Mammary epithelial cell (primary cell): Measurements from ENCODE around the gene MUL1.

Source experiments
- EZH2 ChIP-seq: IDR thresholded peaks from 2 replicates; pipeline ENCODE4 v1.6.1; 2012; ENCODE audit warnings: low read length, inconsistent platforms, borderline replicate concordance
- TF ChIP-seq, protein P1 (sequence below), 2 donors: IDR thresholded peaks in 1 of 2; conservative IDR thresholded peaks in 1 of 2; 2 replicates each; pipeline ENCODE4 v1.5.1; 2011 to 2012; ENCODE audit warnings: inconsistent platforms in 2 of 2, low read length in 2 of 2, mild to moderate bottlenecking in 2 of 2, control low read depth in 1 of 2, low read depth in 1 of 2; ENCODE audit not compliant: insufficient read depth in 1 of 2; ENCODE audit errors: extremely low read depth in 1 of 2

DNA sequence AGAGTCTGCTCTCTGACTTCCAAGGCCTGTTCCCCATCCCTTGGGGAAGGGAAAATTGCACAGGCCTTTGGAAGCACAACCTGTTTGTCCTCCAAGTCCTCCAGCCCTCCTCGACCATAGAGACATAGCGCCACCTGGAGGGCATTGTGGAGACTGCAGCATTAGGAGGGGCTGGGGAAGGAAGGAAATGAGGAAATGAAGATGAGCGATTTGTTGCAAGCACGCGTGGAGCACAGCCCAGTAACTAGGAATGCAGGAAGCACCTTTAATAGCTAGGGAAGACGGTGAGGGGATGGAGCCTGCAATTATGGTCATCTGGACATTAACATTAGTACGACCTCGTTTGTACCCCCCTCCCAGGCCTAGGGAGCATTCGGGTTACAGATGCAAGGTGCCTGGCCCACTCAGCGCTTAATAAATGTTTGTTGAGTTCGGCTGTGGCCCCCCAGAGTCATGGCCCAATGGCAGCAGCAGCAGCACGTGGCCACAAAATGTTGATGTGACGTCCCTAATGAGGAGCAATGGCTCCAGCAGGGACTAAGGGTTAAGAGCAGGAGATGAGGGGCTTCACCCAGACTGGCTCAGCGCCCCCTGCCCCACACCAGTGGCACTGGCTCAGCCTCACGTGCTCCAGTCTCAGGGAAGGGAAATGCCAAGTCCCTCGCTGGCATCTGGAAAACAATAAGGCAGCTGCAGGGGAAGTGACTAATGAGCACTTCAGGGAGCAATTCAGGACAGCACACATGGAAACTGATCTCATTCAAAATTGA is 13.9 kb downstream of the MUL1 start:
- TF ChIP-seq, protein P1, sequence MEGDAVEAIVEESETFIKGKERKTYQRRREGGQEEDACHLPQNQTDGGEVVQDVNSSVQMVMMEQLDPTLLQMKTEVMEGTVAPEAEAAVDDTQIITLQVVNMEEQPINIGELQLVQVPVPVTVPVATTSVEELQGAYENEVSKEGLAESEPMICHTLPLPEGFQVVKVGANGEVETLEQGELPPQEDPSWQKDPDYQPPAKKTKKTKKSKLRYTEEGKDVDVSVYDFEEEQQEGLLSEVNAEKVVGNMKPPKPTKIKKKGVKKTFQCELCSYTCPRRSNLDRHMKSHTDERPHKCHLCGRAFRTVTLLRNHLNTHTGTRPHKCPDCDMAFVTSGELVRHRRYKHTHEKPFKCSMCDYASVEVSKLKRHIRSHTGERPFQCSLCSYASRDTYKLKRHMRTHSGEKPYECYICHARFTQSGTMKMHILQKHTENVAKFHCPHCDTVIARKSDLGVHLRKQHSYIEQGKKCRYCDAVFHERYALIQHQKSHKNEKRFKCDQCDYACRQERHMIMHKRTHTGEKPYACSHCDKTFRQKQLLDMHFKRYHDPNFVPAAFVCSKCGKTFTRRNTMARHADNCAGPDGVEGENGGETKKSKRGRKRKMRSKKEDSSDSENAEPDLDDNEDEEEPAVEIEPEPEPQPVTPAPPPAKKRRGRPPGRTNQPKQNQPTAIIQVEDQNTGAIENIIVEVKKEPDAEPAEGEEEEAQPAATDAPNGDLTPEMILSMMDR (conservative IDR thresholded peaks at IDR 0.05 in 1 of 2, IDR thresholded peaks at IDR 0.05 in 1 of 2; ENCODE audit: extremely low read depth in 1 of 2, insufficient read depth in 1 of 2, low read depth in 1 of 2, low read length in 2 of 2): peak; percentile 98 to 99
- no peak for TF ChIP-seq EZH2
